Mucosa of rectum (tissue), 2 donors: ENCODE data around the gene LRSAM1.

Experiments
- H3K27ac ChIP-seq, 2 donors: one replicate each; pipeline ENCODE4 v1.7.0; 2013; ENCODE audit warnings: inconsistent platforms in 2 of 2, low read depth in 2 of 2, low read length in 2 of 2
- H3K27me3 ChIP-seq, 2 donors: one replicate each; pipeline ENCODE4 v1.7.0; 2013; ENCODE audit warnings: low read length in 2 of 2; ENCODE audit not compliant: control insufficient read depth in 2 of 2, insufficient read depth in 2 of 2
- H3K36me3 ChIP-seq, 2 donors: one replicate each; pipeline ENCODE4 v1.7.0; 2013; ENCODE audit warnings: low read length in 2 of 2; ENCODE audit not compliant: control insufficient read depth in 2 of 2, insufficient read depth in 2 of 2
- H3K4me1 ChIP-seq, 2 donors: one replicate each; pipeline ENCODE4 v1.7.0; 2013; ENCODE audit warnings: low read length in 2 of 2, mild to moderate bottlenecking in 1 of 2; ENCODE audit not compliant: control insufficient read depth in 2 of 2, insufficient read depth in 2 of 2
- H3K4me3 ChIP-seq, 2 donors: one replicate each; pipeline ENCODE4 v1.7.0; 2013; ENCODE audit warnings: low read length in 2 of 2
- H3K9ac ChIP-seq, 2 donors: one replicate each; pipeline ENCODE4 v1.7.0; 2013; ENCODE audit warnings: low read length in 2 of 2, low read depth in 1 of 2, mild to moderate bottlenecking in 1 of 2
- H3K9me3 ChIP-seq, 2 donors: one replicate each; pipeline ENCODE4 v1.7.0; 2013; ENCODE audit warnings: low read length in 2 of 2; ENCODE audit not compliant: control insufficient read depth in 2 of 2
- donor health status: healthy.
- donor health status: Normal muscosa, but diverticular disease.

The LRSAM1 gene

GRCh38 chr9:127509955-127510299 is 58.6 kb downstream of the LRSAM1 start:
- Histone ChIP-seq H3K4me1 (no peaks in the 10 kb centered on the region), H3K36me3 (peaks cover 54 to 58% of the 10 kb centered on the region in 2 donors), H3K27me3 (no peaks in the 10 kb centered on the region), H3K4me3 (no peak overlapping the region), H3K9me3 (no peaks in the 10 kb centered on the region), H3K27ac (peak overlapping the region in 1 of 2 donors; percentile 55), H3K9ac (no peak overlapping the region)

- Histone ChIP-seq H3K27me3 (no peaks in the 10 kb centered on the region), H3K9me3 (no peaks in the 10 kb centered on the region), H3K27ac (no peak overlapping the region), H3K36me3 (peaks cover 54 to 64% of the 10 kb centered on the region in 2 donors), H3K9ac (no peak overlapping the region), H3K4me1 (peaks cover 0 to 2% of the 10 kb centered on the region in 2 donors), H3K4me3 (no peak overlapping the region)
Observed at GRCh38 chr9:127514468-127514867, 63.2 kb downstream of the LRSAM1 start.

GRCh38 chr9:127516835-127517607 is 65.7 kb downstream of the LRSAM1 start:
- Histone ChIP-seq H3K36me3 (peaks cover 46 to 54% of the 10 kb centered on the region in 2 donors), H3K4me3 (no peak overlapping the region), H3K27ac (no peak overlapping the region), H3K9ac (no peak overlapping the region), H3K4me1 (peaks cover 8 to 16% of the 10 kb centered on the region in 2 donors), H3K9me3 (no peaks in the 10 kb centered on the region), H3K27me3 (no peaks in the 10 kb centered on the region)

- Histone ChIP-seq H3K36me3 (peaks cover 42 to 52% of the 10 kb centered on the region in 2 donors), H3K27me3 (no peaks in the 10 kb centered on the region), H3K4me3 (no peak overlapping the region), H3K9me3 (no peaks in the 10 kb centered on the region), H3K4me1 (peaks cover 11 to 22% of the 10 kb centered on the region in 2 donors), H3K27ac (no peak overlapping the region), H3K9ac (no peak overlapping the region)
Observed at GRCh38 chr9:127517620-127518019, 66.3 kb downstream of the LRSAM1 start.

GRCh38 chr9:127518091-127518856 is 67.0 kb downstream of the LRSAM1 start:
- H3K4me3 ChIP-seq = no peak overlapping the region
- no peak overlapping the region for H3K9ac ChIP-seq
- no peaks in the 10 kb centered on the region for H3K27me3 ChIP-seq
- peaks cover 0 to under 1% of the 10 kb centered on the region in 2 donors for H3K9me3 ChIP-seq
- H3K36me3 ChIP-seq = peaks cover 40 to 48% of the 10 kb centered on the region in 2 donors
- no peak overlapping the region for H3K27ac ChIP-seq
- peaks cover 14 to 25% of the 10 kb centered on the region in 2 donors for H3K4me1 ChIP-seq

GRCh38 chr9:127519301-127520166 is 68.2 kb downstream of the LRSAM1 start:
- Histone ChIP-seq H3K9ac (no peak overlapping the region), H3K36me3 (peaks cover 45 to 53% of the 10 kb centered on the region in 2 donors), H3K27ac (no peak overlapping the region), H3K27me3 (no peaks in the 10 kb centered on the region), H3K9me3 (peaks cover 4% of the 10 kb centered on the region in 2 donors), H3K4me3 (no peak overlapping the region), H3K4me1 (peaks cover 14 to 25% of the 10 kb centered on the region in 2 donors)

- Histone ChIP-seq H3K9ac (peak overlapping the region in 1 of 2 donors; percentile 27), H3K27me3 (no peaks in the 10 kb centered on the region), H3K4me3 (no peak overlapping the region), H3K27ac (peak overlapping the region; percentile 58 to 71), H3K36me3 (peaks cover 50 to 55% of the 10 kb centered on the region in 2 donors), H3K9me3 (peaks cover 4 to 11% of the 10 kb centered on the region in 2 donors), H3K4me1 (peaks cover 14 to 25% of the 10 kb centered on the region in 2 donors)
Observed at GRCh38 chr9:127520941-127521918, 69.9 kb downstream of the LRSAM1 start.

DNA sequence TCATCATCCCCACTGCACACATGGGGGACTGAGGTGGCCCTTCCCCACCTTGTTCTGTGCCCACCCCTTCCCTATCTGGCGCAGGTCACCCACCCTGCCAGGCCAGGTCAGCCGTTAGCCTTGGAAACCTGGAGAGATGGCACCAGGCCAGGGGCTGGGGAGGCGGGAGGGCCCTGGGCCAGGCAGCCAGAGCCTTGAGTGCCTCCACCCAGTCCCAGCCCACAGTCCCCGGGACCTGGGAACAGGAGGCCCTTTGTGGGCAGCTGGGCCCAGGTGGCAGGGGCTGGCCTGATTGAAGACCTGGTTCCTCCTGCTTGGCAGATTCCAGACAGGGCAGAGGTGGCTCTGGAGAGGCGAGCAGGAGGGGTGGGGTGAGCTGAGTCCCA is 70.6 kb downstream of the LRSAM1 start:
- H3K4me1 ChIP-seq = peaks cover 14 to 25% of the 10 kb centered on the region in 2 donors
- H3K27ac ChIP-seq = peak overlapping the region; percentile 58 to 71
- no peak overlapping the region for H3K4me3 ChIP-seq
- peak overlapping the region in 1 of 2 donors; percentile 27 for H3K9ac ChIP-seq
- peaks cover 4 to 11% of the 10 kb centered on the region in 2 donors for H3K9me3 ChIP-seq
- peaks cover 49 to 54% of the 10 kb centered on the region in 2 donors for H3K36me3 ChIP-seq
- H3K27me3 ChIP-seq = no peaks in the 10 kb centered on the region

DNA sequence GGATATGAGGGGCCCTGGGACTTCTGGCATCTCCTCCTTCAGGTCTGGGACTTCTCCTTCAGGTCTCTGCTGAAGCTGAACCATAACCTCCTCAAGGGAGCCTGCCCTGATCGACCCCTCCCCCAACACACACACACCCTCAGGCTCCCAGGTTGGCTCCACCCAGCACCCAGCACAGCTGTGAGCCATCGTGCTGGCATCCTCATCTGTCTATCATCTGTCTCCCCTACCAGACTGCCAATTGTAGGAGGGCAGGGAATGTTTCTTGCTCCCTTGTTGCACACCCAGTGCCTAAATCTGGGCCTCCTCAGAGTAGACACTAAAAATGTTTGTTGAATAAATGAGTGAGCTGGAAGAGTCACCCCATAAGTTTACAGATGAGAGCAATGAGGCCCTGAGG is 71.4 kb downstream of the LRSAM1 start:
- Histone ChIP-seq H3K9ac (no peak overlapping the region), H3K36me3 (peaks cover 44 to 52% of the 10 kb centered on the region in 2 donors), H3K27ac (peak overlapping the region; percentile 58 to 71), H3K4me1 (peaks cover 14 to 25% of the 10 kb centered on the region in 2 donors), H3K4me3 (no peak overlapping the region), H3K9me3 (peaks cover 4 to 11% of the 10 kb centered on the region in 2 donors), H3K27me3 (no peaks in the 10 kb centered on the region)
